Smooth muscle cell of trachea (primary cell): ENCODE measurements around the gene CFAP46. TPM values are rescaled to one million over a fixed set of nuclear protein-coding genes. Genes with fewer than 3 reads are reported as not detected.

Source experiments
- total RNA-seq: library from RNA; depleted of rRNA; stranded (reverse); fragments of >200 nt; gene quantifications from 2 replicates; pipeline ENCODE4 v1.2.1, GENCODE V29; 2014

CFAP46 gene
- 0.50 and 1.5 TPM in 2 replicates for total RNA-seq

GRCh38 chr10:132942101-132943057, at the start of gene CFAP46:
TSS of gene CFAP46 (minus strand) at chr10:132942570. CDS start at chr10:132942484, 86 bp downstream.

GRCh38 chr10:132785723-132786475, 156.5 kb downstream of the CFAP46 start, which contains the start of gene NKX6-2:
TSS of gene NKX6-2 (minus strand) at chr10:132786147. CDS start at chr10:132785948, 199 bp downstream.

Other genes with a start within 250 kb of the CFAP46 start
- gene NKX6-2, start 156.4 kb downstream of the CFAP46 start, total RNA-seq = not detected in 2 replicates
- not detected in 2 replicates for gene ADGRA1, start 145.4 kb upstream of the CFAP46 start, total RNA-seq
- 0.73 and 2.3 TPM in 2 replicates for gene KNDC1, start 217.6 kb upstream of the CFAP46 start, total RNA-seq